ENCODE measurements around the gene SCG5.

The SCG5 gene

GRCh38 chr15:32717426-32718226 lies 76.1 kb downstream of the SCG5 start, which contains the start of gene GREM1:
Gene GREM1 (plus strand): TSS chr15:32718004. CDS start chr15:32730691, 12,687 bp downstream.
- peak; percentile 26; the same call in 1 of the 2 replicates for TF ChIP-seq ZBTB7A (IDR thresholded peaks at IDR 0.05; ENCODE audit: low read depth)
- TF ChIP-seq TEAD4 (IDR thresholded peaks at IDR 0.05): peak; percentile 35; the same call in 1 of the 2 replicates
- no peak for TF ChIP-seq FOXM1 (IDR thresholded peaks at IDR 0.05; ENCODE audit: borderline replicate concordance, low read depth)
- TF ChIP-seq MAX (IDR thresholded peaks at IDR 0.05): peak; percentile 32; the same call in 1 of the 2 replicates

- TF ChIP-seq ZBTB7A (IDR thresholded peaks at IDR 0.05; ENCODE audit: low read depth) (no peak), MAX (IDR thresholded peaks at IDR 0.05) (peak; percentile 8; the same call in 1 of the 2 replicates)
These were observed 76.8 kb downstream of the SCG5 start for GRCh38 chr15:32718227-32718820.

- TF ChIP-seq CEBPB (IDR thresholded peaks at IDR 0.05): no peak
- TF ChIP-seq EGR1 (IDR thresholded peaks at IDR 0.05): no peak
- TF ChIP-seq TCF12 (IDR thresholded peaks at IDR 0.05; ENCODE audit: low read depth): no peak
- TF ChIP-seq FOXM1 (IDR thresholded peaks at IDR 0.05; ENCODE audit: borderline replicate concordance, low read depth): no peak
- no peak; the same call in 1 of the 2 replicates for TF ChIP-seq ZBTB7A (IDR thresholded peaks at IDR 0.05; ENCODE audit: low read depth)
- no peak for TF ChIP-seq REST (IDR thresholded peaks at IDR 0.05; ENCODE audit: low read depth)
- no peak for TF ChIP-seq TAF1 (IDR thresholded peaks at IDR 0.05; ENCODE audit: low read depth)
- no peak for TF ChIP-seq NFIC (IDR thresholded peaks at IDR 0.05)
- TF ChIP-seq CREB1 (IDR thresholded peaks at IDR 0.05; ENCODE audit: low read depth): no peak
- TF ChIP-seq TEAD4 (IDR thresholded peaks at IDR 0.05): no peak
- no peak for TF ChIP-seq MAX (IDR thresholded peaks at IDR 0.05)
- no peak for TF ChIP-seq RAD21 (IDR thresholded peaks at IDR 0.05; ENCODE audit: low read depth)
- TF ChIP-seq USF1 (IDR thresholded peaks at IDR 0.05): no peak
- no peak for TF ChIP-seq EP300 (IDR thresholded peaks at IDR 0.05; ENCODE audit: borderline replicate concordance)
These were observed 77.6 kb downstream of the SCG5 start for GRCh38 chr15:32718821-32719716.

GRCh38 chr15:32721596-32721995 lies 80.1 kb downstream of the SCG5 start:
- no peak for TF ChIP-seq NFIC (IDR thresholded peaks at IDR 0.05)

- TF ChIP-seq TEAD4 (IDR thresholded peaks at IDR 0.05) (no peak), CREB1 (IDR thresholded peaks at IDR 0.05; ENCODE audit: low read depth) (no peak), NFIC (IDR thresholded peaks at IDR 0.05) (no peak), YY1 (IDR thresholded peaks at IDR 0.05; ENCODE audit: low read depth) (no peak), EP300 (IDR thresholded peaks at IDR 0.05; ENCODE audit: borderline replicate concordance) (no peak)
These were observed 80.6 kb downstream of the SCG5 start for GRCh38 chr15:32722136-32722535.

- TF ChIP-seq MAX (IDR thresholded peaks at IDR 0.05): no peak
These were observed 81.8 kb downstream of the SCG5 start for GRCh38 chr15:32723171-32723948.

- TF ChIP-seq TCF12 (IDR thresholded peaks at IDR 0.05; ENCODE audit: low read depth) (no peak), TEAD4 (IDR thresholded peaks at IDR 0.05) (no peak), MAX (IDR thresholded peaks at IDR 0.05) (no peak), ZBTB7A (IDR thresholded peaks at IDR 0.05; ENCODE audit: low read depth) (no peak), TAF1 (IDR thresholded peaks at IDR 0.05; ENCODE audit: low read depth) (no peak), EP300 (IDR thresholded peaks at IDR 0.05; ENCODE audit: borderline replicate concordance) (no peak), RAD21 (IDR thresholded peaks at IDR 0.05; ENCODE audit: low read depth) (no peak), USF1 (IDR thresholded peaks at IDR 0.05) (no peak), EGR1 (IDR thresholded peaks at IDR 0.05) (no peak), FOXM1 (IDR thresholded peaks at IDR 0.05; ENCODE audit: borderline replicate concordance, low read depth) (no peak), YY1 (IDR thresholded peaks at IDR 0.05; ENCODE audit: low read depth) (no peak), CEBPB (IDR thresholded peaks at IDR 0.05) (no peak), REST (IDR thresholded peaks at IDR 0.05; ENCODE audit: low read depth) (no peak), NFIC (IDR thresholded peaks at IDR 0.05) (no peak)
These were observed 88.3 kb downstream of the SCG5 start for GRCh38 chr15:32729700-32730395.
